Measurements from ENCODE around the gene CES2.

The CES2 gene

DNA sequence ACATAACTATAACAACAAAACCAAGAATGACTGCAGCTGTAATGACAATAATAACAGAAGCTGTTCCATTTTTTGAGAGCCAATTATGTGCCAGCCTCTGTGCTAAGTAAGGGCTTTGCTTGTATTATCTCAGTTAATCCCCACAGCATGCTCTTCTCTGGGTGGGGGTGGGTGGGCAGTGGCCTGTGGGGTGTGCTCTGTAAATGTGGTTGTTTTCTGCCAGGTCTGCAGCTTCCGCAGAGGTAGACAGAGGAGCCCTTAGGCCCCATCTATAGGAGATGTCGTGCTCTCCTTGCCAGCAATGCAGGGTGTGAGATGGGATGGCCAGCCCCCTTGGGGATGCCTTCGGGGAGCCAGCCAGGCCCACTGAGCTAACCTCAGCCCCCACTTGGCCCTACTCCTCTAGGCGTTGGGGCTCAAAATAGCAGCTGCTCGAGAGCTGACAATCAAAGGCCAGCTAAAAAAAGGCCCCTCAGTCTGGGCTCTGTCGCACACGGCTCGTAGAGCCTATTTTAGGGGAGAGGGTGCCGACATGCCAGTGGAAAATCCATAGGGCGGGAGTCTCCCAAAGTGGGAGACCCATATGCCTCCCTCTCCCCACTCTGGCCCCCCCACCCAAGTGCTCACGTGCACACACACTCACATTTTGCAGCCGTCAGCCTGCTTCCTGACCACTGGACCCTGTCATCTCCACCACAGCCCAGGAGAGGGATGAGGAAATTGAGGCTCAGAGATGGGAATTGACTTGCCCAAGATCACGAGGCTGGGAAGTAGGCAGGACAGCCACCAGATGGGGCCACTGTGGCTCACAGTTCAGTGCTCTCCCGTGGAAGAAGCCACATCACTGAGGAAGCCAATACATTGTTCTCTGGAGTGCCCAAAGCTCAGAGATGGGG lies 32.4 kb upstream of the CES2 start:
- no peak for DNase-seq (ENCODE audit: low read depth in 2 of 2)

DNA sequence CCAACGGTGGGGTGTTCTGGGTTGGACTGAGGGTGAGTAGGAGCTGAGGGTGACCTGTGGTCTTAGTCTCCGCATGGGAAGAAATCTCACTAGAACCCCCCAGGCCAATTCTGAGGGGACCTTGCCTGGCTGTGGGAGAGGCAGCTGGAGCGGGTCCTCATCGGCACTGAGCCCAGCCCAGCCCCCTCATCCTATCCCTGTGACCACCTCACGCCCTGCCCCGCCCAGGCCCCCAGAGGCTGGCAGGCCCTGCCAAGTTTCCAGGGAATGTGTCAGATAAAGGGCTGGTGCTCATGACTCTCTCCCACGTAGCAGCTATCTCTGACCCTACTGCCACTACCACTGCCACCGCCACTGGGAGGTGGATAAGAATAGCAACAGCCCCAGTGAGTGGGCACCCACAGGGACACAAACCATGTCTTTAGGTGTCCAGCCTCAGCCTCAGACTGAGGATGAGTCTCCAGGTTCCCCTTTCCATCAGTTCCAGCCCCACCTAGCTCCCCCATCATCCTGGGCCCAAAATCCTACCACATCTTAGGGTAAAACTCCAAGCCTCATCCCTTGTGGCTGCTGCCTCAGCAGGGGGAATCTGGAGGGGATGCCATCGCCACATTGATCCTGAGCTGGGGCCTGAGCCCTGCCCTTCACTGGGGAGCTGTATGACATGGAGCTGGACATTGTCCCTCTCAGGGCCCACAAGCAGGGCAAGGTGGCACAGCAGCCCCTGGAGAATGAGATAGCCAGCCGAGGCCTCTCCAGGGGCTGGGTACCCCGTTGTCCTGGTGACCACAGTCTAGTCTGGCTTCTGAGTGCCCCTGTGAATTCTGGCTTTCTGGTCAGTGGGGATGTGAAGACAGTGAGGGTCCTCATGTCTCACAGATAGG lies 31.5 kb upstream of the CES2 start:
- DNase-seq (ENCODE audit: low read depth in 2 of 2) = no peak

DNA sequence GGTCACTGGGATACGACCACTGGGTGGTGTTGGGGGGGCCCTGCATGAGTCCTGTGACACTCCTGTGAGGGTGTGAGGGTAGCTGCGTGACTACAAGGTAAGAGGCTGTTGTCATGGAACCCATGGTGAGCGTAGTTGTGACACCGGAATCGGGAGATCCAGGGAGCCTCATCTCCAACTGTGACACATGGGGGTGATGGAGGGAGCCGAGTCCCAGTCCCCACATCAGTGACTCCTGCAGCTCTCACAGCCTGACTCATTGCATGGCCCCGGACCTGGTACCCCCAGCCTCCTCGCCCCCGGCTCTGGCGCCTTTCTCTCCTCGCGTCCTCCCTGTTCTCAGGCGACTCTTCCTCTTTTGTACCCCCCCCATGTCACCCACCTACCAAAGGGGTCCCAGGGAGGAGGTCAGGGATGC lies 30.9 kb upstream of the CES2 start:
- DNase-seq (ENCODE audit: low read depth in 2 of 2) = no peak

DNA sequence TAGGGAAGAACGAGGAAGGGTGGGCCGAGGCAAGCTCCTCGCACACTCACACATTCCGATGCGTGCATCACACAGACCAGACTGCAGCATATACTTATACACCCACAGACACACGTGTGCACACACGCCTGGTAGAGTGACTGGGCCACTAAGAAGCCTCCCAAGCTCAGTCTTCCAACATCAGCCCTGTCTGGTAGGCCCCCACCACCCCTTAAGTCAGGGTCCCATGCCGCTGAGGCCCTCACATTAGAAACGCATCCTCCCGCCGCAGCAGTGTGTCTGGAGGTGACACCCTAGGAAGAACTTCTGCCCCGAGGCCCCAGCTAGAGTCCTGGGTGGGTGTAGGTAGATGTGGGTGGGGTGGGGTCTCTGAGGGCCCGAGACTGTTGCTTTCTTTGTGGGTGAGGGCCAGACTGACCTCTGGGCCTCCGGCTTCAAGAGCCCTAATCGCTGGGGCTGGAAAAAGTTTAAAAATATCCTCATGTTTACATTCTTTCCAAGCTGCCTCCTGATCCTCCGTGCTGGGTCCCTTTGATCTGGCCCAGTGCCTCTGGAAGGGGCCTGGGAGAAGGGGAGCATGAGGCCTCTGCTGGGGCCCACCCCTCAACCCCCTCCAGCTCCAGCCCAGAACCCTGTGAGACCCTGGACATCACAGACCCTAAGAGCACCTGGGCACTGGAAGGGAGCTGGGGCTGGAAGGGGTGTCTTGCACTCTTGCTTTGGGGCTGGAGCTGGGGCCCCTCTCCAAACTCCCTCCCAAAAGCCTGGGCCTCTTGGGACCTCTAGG lies 30.3 kb upstream of the CES2 start:
- DNase-seq (ENCODE audit: low read depth in 2 of 2) = no peak

DNA sequence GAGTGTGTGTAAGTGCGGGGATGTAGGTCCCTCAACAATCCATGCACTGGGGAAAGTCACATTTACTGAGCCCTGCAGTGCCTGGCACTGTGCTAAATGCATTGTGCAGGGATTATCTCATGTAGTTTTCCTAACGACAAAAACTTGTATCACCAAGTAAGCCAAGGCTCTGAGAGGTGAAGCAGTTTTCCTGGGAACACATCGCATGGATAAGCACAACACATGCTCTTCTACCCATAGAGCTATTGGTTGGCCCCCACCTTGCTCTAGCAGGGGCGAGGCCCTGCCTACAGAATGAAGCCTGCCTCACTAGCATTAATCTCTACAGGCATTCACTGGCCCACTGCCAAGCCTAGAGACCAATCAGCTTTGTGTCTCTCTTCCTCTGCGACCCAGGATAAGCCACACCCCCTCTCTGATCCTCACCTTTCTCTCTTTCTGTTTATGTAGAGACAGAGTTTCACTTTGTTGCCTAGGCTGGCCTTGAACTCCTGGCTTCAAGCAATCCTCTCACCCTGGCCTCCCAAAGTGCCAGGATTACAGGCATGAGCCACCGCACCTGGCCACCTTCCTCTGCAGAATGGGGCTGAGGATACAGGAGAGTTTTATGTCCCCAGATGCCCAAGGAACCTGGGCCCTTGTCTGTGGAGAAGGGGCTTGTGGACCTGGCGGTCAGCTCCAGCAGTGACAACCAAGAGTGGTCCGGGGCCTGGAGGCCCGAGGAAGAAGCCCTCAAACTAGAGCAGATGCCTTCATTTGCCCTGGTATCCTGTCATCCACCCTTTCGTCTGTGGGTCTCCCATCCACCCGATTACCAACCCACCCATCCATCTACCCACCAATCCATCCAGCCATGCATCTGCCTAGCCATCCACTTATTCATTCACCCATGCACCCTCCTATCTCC lies 29.4 kb upstream of the CES2 start:
- DNase-seq (ENCODE audit: low read depth in 2 of 2) = no peak

DNA sequence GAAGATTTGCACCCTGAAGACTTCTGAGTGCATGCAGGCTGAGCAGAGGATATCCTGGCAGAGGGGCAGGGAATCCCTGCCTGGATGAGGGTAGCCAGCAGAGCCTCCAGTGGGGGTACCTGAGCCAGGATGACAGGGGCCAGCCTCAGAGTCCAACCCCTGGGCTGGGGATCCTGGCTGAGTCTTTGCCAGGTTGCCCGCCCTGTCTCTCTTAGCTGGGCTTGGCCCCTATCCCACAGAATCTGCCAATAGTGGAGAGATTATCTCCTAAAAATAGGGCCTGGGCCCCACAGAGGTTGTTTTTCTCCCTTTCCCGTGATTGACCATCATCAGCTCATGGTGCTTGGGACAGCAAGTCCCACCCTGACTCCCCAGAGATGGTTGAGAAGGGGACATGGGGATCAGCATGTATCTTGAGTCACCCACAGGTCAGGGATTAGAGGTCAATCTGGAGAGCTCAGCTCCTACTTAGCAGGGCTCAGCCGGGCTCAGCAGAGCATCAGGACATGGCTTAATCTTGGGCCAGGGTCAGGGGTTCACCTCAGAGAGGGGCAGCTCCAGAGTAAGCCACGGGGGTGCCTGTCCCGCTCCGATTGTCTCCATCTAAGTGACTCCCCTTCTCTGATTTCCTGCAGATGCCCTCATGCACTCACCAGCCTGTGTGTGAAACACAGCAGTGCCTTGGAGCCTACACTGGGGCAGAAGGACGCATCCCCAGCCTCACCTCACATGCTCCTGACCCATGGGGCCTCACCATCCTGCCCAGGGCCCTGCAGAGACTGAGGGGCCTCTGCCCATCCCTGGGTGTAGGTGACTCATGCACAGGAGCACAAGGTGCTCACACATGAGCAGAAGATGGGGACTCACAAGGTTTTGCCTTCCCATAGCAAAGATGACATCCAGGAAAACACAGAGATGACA lies 28.1 kb upstream of the CES2 start:
- DNase-seq (ENCODE audit: low read depth in 2 of 2) = no peak

DNA sequence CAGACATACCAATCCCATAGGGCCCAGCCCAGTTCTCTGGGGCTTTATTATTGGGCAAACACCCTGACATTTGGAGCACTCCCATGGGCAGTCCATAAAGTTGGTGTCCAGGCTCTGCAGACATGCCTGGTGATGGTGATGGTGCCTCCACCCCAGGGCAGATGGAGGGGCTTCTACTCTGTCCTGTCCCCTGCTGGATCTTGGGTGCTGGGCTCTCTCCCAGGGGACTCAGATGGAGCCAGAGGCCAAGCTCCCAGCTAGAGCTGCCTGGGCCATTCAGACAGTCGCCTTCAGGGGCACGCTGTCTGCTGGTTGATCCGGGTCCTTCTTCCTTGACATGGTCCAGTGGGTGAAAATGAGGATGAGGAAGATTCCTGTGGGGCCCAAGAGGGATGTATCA lies 27.2 kb upstream of the CES2 start:
- no peak for DNase-seq (ENCODE audit: low read depth in 2 of 2)

DNA sequence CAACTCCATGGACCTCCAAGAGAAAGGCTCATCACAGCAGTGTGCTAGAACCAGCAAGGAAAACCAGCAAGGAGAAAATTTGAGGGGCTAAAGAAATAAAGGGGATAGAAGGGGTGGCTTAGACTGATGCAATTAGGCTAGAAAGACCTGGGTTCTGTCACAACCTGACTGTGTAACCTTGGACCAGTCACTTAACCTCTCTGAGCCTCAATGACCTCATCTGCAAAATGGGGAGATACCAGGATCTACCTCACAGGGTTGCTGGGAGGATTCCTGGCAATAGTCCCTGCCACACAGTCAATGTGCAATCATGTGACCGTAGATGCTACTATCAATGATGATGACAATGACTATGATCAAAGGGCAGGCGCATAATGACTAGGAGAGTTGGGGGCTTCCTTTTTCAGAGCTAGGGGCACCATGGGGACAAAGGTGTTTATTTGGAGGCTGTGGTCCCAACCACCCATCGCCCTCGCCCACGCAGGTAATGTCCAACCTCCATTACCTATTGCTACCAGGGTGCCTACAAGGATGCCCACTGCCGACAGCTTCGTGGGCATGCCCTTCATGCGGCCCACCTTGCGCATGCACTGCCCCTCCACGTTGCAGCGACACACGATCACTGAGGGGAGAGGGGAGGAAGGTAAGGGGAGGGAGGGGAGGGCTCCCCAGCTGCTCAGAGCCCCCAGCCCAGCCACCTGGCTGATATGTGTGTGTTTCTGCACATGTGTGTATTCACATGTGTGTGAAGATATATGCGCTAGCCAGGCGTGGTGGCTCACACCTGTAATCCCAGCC lies 26.4 kb upstream of the CES2 start:
- no peak for DNase-seq (ENCODE audit: low read depth in 2 of 2)

DNA sequence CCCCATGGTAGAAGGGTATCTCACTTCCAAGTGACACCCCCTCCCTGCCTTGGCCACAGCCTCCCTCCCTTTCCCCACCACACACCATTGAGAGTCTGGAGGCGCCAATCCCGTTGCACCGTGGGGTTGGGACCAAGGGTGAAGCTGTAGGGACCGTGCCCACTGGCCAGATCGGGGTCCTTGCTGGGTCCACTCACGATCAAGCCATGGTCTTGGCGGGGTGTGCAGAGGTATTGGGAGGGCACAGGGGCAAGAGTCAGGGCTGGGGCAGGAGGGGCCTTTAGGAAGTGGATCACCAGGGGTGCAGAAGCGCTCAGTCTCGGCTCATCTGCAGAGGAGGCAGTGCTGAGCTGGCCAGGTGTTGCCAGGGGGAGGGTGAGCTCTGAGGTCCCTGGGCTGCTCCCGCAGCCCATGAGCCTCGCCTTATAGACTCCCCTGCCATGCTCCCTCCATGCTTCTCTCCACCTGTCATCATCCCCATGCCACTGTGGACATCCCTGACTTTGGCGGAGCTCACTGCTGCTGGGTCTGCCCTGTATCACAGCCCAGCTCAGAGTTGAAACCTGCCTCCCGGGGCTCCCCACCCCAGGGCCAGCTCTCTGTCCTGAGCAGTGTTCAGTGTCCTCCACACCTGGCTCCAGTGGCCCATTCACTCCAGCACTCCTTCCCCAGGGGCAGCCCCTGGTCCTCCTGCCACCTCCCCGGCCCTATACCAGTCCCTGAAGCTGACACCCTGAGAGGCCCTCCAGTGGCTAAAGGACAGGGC lies 25.0 kb upstream of the CES2 start:
- DNase-seq (ENCODE audit: low read depth in 2 of 2) = no peak

DNA sequence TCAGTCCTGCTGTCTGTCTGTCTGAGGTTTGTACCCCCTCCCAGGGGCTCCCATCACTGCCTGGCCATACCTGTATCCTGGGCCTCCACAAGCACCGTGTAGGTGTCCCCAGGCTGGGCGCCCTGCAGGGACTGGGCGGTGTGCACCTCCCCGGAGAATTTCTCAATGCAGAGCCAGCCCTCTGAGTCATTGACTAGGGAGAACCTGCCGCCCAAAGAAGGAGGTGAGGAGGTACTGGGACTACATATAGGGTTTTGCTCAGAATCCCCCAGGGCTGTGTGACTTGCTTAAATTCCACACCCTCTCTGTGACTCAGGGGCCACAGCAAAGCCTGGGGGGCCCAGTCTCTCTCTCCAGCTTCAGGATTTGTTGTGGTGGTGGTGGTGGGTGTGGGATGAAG lies 24.2 kb upstream of the CES2 start:
- no peak for DNase-seq (ENCODE audit: low read depth in 2 of 2)

DNA sequence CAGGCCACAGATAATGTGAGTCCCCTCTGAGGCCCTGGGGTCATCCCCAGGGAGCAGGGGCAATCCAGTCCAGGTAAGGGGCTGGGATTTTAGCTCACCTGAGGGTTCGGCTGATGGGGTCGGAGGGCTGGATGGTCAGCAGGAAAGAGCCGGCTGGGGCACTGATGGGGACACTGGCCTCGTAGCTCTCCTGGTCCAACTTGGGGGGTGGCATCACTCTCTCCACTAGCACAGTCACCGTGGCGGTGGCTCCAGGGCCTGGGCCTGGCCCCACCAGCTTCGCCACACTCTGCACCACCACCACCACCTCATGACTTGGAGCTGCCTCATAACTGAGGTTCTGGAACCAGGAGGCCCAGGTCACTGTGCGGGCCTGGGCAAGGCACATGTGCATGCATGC lies 23.5 kb upstream of the CES2 start:
- DNase-seq (ENCODE audit: low read depth in 2 of 2) = no peak

DNA sequence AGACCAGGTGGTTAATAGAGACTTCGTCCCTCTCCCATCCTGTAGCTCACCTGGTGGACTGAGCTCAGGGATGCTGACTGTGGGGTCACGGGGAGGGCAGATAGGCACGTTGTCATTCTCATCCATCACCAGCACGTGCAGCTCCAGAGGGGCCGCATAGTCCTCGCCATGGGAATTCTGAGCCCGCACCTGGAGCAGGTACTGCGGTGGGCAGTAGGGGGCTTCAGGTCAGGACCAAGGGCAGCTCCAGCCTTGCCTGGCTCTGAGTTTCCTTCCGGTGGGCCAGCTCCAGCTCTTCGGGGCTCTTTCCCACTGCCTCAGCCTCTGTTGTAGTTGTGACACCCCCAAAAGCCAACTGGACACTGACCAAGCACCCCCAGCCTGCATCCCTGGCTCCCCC lies 22.2 kb upstream of the CES2 start:
- no peak for DNase-seq (ENCODE audit: low read depth in 2 of 2)

DNA sequence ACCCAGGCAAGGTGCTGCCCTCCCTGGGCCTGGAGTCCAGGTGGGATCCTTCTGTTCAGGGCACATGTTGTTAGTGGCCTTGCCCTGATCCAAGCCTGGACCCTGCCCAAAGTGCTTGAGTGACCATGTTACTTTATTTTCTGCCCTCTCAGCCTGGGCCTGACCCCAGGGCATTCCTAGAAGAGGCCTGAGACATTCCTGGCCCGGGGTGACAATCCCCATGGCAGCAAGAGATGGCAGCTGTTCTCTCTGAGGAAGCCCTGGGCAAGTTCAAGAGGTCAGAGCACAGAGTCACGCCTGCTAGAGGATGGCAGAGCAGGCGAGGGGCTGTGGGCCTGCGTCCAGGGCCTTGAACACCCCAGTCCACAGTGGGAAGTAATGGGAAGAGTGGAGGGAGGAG lies 21.6 kb upstream of the CES2 start:
- DNase-seq (ENCODE audit: low read depth in 2 of 2) = no peak

DNA sequence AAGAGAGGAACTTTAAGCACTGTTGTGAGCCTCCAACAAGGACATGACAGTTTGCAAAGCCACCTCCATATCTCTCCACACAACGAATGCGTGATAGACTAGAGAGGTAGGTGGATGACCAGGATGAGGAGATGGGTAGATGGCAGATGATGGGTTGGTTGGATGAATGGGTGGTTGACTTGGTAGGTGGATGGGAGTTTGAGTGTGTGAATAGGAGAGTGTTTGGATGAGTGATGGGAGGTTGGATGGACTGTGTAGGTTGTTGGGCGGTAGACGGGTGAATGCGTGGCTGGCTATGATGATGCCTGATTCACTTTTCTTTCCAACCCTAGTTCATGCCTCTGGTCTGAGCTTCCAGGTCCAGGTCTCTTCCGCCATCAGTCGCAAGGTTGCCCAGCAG lies 20.8 kb upstream of the CES2 start:
- no peak for DNase-seq (ENCODE audit: low read depth in 2 of 2)

DNA sequence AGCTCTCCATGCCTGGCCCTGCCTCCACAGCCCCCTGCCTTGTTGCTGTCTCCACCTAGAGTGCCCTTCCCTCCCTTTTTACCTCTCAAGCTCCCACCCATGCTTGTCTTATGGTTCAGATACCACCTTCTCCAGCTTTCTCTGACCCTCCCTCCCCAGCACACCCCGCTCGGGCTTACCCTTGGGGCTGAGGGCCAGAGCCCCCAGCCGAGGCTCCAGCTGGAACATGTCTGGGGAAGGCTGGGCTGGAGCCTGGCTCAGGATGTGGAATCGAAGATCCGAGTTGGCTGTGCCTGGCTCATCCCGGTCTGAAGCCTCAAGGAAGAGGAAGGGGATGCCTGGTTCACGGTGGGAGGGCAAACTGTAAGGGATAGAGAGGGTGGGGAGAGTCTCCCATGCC lies 20.3 kb upstream of the CES2 start:
- DNase-seq (ENCODE audit: low read depth in 2 of 2) = no peak

DNA sequence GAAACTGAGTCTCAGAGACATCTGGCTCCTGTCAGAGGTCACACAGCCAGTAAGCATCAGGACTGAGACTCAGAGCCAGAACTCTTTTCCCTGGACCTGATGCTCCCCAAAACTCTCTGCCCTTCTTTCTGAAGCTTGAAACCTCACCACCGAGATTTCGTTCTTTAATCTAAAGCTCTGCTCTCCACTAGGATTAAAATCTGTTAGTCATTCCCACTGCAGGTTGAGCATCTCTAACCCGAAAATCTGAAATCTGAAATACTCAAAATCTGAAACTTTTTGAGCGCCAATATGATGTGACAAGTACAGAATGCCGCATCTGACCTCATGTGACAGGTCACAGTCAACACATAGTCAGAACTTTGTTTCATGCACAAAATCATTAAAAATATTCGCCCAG lies 18.8 kb upstream of the CES2 start:
- DNase-seq (ENCODE audit: low read depth in 2 of 2) = no peak

DNA sequence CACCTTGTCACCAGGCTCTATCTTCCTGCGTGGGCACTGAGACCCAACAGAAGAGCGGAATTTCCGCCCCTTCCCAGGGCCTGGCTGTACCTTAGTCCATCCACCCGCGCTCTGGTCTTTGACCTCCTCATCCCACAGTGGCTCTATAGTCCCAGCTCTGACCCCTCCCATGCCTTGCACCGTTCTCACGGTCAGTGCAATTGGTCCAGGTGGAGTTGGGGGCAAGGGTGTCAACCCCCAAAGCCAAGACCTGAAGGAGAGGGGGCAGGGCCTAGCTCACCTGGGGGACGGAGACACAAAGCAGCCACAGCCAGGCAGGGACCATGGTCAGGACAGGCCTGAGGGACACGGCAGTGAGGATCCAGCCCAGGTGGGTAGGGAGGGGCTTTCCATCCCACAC lies 17.6 kb upstream of the CES2 start:
- DNase-seq (ENCODE audit: low read depth in 2 of 2) = no peak

DNA sequence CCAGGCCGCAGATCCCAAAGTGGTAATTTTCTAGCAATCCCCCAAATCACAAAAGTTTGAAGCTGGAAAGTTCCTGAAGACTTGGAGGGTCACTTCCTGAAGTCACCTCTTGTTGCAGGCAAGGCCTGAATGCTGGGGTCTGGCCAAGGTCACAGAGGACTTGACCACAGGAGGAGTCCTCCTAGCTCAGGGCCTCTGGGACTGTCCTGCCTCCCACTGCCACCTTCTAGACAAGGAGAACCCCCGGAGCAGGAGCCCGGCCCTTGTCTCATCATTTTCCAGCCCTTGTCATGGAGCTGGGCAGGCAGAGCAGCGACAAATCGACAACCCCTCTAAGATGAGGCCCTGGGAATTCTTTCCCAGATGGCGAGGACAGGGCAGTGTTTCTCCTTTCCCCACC lies 17.0 kb upstream of the CES2 start:
- no peak for DNase-seq (ENCODE audit: low read depth in 2 of 2)

All from stimulated activated CD4-positive, alpha-beta T cell treated with anti-CD3 and anti-CD28 coated beads, Interleukin-12 subunit alpha, Interleukin-12 subunit beta, amount 100 ng/mL, for 24 hours (primary cell).